GM19468 (cell line): ENCODE data around the gene INTS6L.
"Not testable (repeated sequence)": the region's sequence is repeated elsewhere in the genome, so short reads cannot be mapped to it uniquely, and the experiment has no call there.

ENCODE experiments used
- ATAC-seq: cut with Tn5 transposase; IDR thresholded peaks from one replicate; pipeline ENCODE4 v1.9.1; 2021; ENCODE audit warnings: mild to moderate bottlenecking, moderate library complexity, moderate number of reproducible peaks; ENCODE audit not compliant: unreplicated experiment; ENCODE audit errors: extremely low read depth

The INTS6L gene

GRCh38 chrX:135591871-135592270 lies 71.4 kb downstream of the INTS6L start:
- no peak for ATAC-seq

- ATAC-seq, result not testable (repeated sequence)
Observed at GRCh38 chrX:135594049-135594448, 73.6 kb downstream of the INTS6L start.

GRCh38 chrX:135594453-135594852 lies 74.0 kb downstream of the INTS6L start:
- ATAC-seq, result not testable (repeated sequence)

GRCh38 chrX:135595543-135595942 lies 75.1 kb downstream of the INTS6L start:
- ATAC-seq, result no peak

GRCh38 chrX:135596495-135596894 lies 76.0 kb downstream of the INTS6L start:
- no peak for ATAC-seq

- ATAC-seq, result no peak
Observed at GRCh38 chrX:135605906-135606305, 85.4 kb downstream of the INTS6L start.

GRCh38 chrX:135624408-135625204 lies 104.1 kb downstream of the INTS6L start:
- ATAC-seq, result not testable (repeated sequence)

- ATAC-seq, result no peak
Observed at GRCh38 chrX:135625995-135626394, 105.5 kb downstream of the INTS6L start.

GRCh38 chrX:135629342-135629741 lies 108.9 kb downstream of the INTS6L start:
- no peak for ATAC-seq
